Measurements from ENCODE around the gene DNAH9.
"Not testable (repeated sequence)": the region's sequence is repeated elsewhere in the genome, so short reads cannot be mapped to it uniquely, and the experiment has no call there.

DNA sequence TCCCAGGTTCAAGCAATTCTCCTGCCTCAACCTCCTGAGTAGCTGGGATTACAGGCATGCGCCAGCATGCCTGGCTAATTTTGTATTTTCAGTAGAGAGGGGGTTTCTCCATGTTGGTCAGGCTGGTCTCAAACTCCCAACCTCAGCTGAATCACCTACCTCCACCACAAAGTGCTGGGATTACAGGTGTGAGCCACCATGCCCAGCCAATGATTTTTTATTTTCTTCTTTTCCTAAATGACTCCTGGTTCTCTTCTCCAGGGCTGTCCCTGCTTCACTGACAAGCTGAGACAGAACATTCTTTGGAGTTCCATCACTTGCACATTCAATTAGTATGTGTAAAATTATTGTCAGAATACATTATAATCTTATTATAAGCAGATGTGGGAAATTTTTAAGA is 351.3 kb downstream of the DNAH9 start:
- TF ChIP-seq SIRT6 (IDR thresholded peaks at IDR 0.05; ENCODE audit: low read length); JUND (IDR thresholded peaks at IDR 0.05; ENCODE audit: low read length); POLR2AphosphoS5 (IDR thresholded peaks at IDR 0.05; ENCODE audit: low read depth, low read length); NANOG (IDR thresholded peaks at IDR 0.05; ENCODE audit: insufficient read depth, low read depth, low read length, poor library complexity, severe bottlenecking); EZH2 (IDR thresholded peaks at IDR 0.05; ENCODE audit: low read depth, low read length, severe bottlenecking); TAF7 (optimal IDR thresholded peaks at IDR 0.05; ENCODE audit: borderline replicate concordance, low read depth, low read length); RFX5 (IDR thresholded peaks at IDR 0.05; ENCODE audit: borderline replicate concordance, low read depth, low read length); SRF (IDR thresholded peaks at IDR 0.05; ENCODE audit: low read depth, low read length); ZNF274 (IDR thresholded peaks at IDR 0.05; ENCODE audit: borderline replicate concordance, extremely low read depth, low read length): not testable (repeated sequence)
- TF ChIP-seq, protein P1, sequence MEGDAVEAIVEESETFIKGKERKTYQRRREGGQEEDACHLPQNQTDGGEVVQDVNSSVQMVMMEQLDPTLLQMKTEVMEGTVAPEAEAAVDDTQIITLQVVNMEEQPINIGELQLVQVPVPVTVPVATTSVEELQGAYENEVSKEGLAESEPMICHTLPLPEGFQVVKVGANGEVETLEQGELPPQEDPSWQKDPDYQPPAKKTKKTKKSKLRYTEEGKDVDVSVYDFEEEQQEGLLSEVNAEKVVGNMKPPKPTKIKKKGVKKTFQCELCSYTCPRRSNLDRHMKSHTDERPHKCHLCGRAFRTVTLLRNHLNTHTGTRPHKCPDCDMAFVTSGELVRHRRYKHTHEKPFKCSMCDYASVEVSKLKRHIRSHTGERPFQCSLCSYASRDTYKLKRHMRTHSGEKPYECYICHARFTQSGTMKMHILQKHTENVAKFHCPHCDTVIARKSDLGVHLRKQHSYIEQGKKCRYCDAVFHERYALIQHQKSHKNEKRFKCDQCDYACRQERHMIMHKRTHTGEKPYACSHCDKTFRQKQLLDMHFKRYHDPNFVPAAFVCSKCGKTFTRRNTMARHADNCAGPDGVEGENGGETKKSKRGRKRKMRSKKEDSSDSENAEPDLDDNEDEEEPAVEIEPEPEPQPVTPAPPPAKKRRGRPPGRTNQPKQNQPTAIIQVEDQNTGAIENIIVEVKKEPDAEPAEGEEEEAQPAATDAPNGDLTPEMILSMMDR (IDR thresholded peaks at IDR 0.05; ENCODE audit: control extremely low read depth in 1 of 3, insufficient read depth in 1 of 3, low read depth in 1 of 3, low read length in 3 of 3), result not testable (repeated sequence)
- TF ChIP-seq, protein P2, sequence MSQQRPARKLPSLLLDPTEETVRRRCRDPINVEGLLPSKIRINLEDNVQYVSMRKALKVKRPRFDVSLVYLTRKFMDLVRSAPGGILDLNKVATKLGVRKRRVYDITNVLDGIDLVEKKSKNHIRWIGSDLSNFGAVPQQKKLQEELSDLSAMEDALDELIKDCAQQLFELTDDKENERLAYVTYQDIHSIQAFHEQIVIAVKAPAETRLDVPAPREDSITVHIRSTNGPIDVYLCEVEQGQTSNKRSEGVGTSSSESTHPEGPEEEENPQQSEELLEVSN (IDR thresholded peaks at IDR 0.05), result not testable (repeated sequence)

All from H1 (cell line).